GM20000 (cell line): ENCODE results near the gene PRIMA1.

Experiments used
- DNase-seq: peaks from one replicate; pipeline ENCODE4 v3.0.0; 2012; ENCODE audit warnings: low spot score
- TF ChIP-seq, protein P1 (sequence below): IDR thresholded peaks from 2 replicates; pipeline ENCODE4 v1.5.1; 2012; ENCODE audit warnings: mild to moderate bottlenecking, control low read depth; ENCODE audit errors: extremely low read depth, missing control alignments

The PRIMA1 gene

GRCh38 chr14:93804654-93805053, 16.4 kb upstream of the PRIMA1 start:
- TF ChIP-seq, protein P1, sequence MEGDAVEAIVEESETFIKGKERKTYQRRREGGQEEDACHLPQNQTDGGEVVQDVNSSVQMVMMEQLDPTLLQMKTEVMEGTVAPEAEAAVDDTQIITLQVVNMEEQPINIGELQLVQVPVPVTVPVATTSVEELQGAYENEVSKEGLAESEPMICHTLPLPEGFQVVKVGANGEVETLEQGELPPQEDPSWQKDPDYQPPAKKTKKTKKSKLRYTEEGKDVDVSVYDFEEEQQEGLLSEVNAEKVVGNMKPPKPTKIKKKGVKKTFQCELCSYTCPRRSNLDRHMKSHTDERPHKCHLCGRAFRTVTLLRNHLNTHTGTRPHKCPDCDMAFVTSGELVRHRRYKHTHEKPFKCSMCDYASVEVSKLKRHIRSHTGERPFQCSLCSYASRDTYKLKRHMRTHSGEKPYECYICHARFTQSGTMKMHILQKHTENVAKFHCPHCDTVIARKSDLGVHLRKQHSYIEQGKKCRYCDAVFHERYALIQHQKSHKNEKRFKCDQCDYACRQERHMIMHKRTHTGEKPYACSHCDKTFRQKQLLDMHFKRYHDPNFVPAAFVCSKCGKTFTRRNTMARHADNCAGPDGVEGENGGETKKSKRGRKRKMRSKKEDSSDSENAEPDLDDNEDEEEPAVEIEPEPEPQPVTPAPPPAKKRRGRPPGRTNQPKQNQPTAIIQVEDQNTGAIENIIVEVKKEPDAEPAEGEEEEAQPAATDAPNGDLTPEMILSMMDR: no peak
- no peak for DNase-seq

- DNase-seq: no peak
- TF ChIP-seq, protein P1: no peak
These were observed 15.4 kb upstream of the PRIMA1 start for GRCh38 chr14:93803408-93804318.

DNA sequence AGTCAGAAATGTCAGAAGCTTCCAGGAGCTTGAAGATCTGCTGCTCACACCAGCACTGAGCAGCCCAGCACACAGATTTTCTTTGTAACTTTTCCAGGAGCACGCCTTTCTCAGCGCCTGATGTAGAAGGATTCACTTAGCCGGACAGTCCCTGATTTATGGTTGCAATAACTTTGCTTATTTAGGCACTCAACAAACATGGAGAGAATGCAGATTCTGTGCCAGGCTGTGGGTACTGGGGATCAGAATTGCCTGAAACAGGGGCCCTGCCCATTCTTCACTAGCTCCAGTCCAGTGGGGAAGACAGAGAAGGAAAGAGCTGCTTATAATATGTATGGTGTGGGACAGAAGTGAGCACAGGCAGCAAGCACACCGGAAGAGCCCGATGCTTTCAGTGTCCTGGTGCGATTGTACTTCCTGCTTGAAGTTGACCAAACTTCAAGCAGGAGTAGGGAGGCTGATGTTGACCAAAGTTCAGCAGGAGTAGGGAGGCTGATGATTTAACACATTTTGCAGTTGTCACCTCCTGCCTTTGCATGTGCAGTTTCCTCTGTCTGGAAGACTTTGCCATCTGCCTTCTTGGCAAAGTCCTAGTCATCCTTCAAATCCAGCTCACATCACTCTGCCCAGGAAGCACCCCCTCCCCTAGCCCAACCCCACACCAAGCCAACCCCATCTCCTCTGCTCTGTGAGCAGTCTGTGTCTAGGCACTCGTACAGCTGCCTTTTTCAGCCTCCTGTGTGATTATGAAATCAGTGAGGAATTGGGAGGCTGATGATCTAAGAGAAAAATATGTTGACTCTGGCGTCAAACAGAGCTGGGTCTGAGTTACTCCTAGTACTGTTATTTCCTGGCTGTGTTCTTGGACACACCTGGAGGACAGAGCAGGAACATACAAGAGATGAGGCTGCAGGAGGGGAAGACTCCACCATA, 12.0 kb upstream of the PRIMA1 start:
- TF ChIP-seq, protein P1: no peak
- no peak for DNase-seq

DNA sequence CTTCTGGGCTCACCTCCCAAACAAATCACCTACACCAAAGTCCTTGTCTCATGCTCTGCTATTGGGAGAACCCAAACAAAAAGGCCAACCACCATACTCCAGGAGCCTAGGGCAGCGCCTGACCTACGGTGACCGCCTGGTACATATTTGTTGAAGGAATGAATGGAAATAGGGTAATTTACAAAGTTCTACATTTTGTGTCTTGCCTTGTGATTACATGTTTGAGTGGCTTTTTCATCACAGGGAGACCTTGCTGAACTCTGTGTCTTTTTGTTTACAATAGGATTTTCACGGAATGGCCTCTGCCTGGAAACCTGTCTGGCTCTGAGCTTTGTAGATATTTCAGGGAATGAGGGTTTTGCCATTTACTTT, 11.3 kb upstream of the PRIMA1 start:
- TF ChIP-seq, protein P1: no peak
- DNase-seq: no peak

GRCh38 chr14:93797536-93797935, 9.3 kb upstream of the PRIMA1 start:
- no peak for DNase-seq
- TF ChIP-seq, protein P1: no peak

DNA sequence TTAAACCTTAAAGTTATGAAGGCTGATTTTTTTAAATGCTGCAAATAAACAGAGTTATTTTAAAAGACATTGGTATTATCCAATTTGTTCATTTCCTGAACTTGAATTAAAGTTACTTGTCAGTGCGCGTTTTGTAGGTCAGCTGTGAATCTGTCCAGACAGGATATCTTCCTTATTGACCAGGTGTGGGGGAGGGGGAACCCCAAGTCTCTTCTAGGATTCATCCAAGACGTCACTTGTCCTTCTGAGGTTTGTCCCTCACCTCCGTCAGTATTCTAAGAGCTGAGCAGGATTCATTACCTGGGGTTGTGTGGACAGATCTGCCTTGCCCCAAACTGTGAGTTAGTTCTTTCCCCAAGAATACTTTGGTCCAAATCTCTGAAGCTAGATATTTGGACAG, 8.8 kb upstream of the PRIMA1 start:
- TF ChIP-seq, protein P1: no peak
- DNase-seq: no peak

DNA sequence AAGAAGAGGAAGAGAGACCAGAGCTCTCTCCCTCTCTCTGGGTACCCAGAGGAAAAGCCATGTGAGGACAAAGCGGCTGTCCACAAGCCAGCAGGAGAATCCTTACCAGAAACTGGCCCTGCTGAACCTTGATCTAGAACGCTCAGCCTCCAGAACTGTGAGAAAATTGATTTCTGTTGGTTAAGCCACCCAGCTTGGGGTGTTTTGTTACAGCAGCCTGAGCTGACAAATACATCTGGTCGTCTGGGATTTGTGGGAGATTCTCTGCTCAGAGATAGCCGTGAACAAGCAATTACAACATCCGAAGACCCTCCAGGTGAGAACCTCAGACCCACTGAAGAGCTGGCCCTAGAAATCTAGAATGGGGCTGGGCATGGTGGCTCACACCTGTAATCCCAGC, 6.5 kb upstream of the PRIMA1 start:
- no peak for DNase-seq
- TF ChIP-seq, protein P1: no peak
